ENCODE measurements around the gene COX7B2. TPM values are rescaled to one million over a fixed set of nuclear protein-coding genes. Genes with fewer than 3 reads are reported as not detected.

Gene COX7B2
- total and polyA plus RNA-seq, 12 donors = not detected

DNA sequence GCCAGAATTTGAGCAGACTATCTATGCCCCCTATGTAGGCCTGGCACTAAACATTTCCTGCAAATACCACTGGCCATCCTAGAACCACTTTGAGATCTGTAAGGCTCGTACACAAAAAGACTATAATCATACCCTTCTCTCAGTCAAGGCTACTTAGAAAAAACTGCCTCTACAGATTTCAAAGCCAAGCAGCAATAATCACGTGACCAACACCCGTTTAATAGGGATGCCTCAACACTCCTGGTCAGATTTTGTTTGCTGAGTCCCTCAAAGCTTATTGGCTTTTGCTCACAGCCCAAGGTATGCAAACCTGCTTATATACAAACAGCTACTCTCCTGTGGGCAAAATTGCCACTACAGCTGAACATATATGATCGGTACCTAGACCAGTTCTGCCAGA, 897 bp downstream of the COX7B2 start:
- ATAC-seq = no peak
- H3K27me3 ChIP-seq = no peaks in the 10 kb centered on the region
- peaks cover 0 to 5% (median 0%) of the 10 kb centered on the region in 11 donors for H3K9me3 ChIP-seq
- TF ChIP-seq, protein P1, sequence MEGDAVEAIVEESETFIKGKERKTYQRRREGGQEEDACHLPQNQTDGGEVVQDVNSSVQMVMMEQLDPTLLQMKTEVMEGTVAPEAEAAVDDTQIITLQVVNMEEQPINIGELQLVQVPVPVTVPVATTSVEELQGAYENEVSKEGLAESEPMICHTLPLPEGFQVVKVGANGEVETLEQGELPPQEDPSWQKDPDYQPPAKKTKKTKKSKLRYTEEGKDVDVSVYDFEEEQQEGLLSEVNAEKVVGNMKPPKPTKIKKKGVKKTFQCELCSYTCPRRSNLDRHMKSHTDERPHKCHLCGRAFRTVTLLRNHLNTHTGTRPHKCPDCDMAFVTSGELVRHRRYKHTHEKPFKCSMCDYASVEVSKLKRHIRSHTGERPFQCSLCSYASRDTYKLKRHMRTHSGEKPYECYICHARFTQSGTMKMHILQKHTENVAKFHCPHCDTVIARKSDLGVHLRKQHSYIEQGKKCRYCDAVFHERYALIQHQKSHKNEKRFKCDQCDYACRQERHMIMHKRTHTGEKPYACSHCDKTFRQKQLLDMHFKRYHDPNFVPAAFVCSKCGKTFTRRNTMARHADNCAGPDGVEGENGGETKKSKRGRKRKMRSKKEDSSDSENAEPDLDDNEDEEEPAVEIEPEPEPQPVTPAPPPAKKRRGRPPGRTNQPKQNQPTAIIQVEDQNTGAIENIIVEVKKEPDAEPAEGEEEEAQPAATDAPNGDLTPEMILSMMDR (IDR thresholded peaks at IDR 0.05) = no peak
- no peaks in the 10 kb centered on the region for H3K4me1 ChIP-seq
- H3K36me3 ChIP-seq = no peaks in the 10 kb centered on the region
- intact Hi-C loops (cut with DNase I) = no loop called here
- 78 to 81% methylated on average over 4 of the region's 4 CpGs for WGBS, 2 donors
- no peak overlapping the region for H3K4me3 ChIP-seq
- no peak for DNase-seq
- H3K27ac ChIP-seq = no peak overlapping the region

- H3K9me3 ChIP-seq = no peaks in the 10 kb centered on the region
- intact Hi-C loops (cut with DNase I) = no loop called here
- H3K36me3 ChIP-seq = no peaks in the 10 kb centered on the region
- H3K4me1 ChIP-seq = no peaks in the 10 kb centered on the region
- DNase-seq (no peak), ATAC-seq (no peak)
- TF ChIP-seq, protein P1 (IDR thresholded peaks at IDR 0.05) = no peak
- WGBS, 2 donors = 67 to 68% methylated on average over 1 of the region's 1 CpG
- H3K27me3 ChIP-seq = no peaks in the 10 kb centered on the region
- H3K27ac ChIP-seq = no peak overlapping the region
- H3K4me3 ChIP-seq = no peak overlapping the region
Measured at GRCh38 chr4:46900082-46900481, 9.0 kb downstream of the COX7B2 start.

DNA sequence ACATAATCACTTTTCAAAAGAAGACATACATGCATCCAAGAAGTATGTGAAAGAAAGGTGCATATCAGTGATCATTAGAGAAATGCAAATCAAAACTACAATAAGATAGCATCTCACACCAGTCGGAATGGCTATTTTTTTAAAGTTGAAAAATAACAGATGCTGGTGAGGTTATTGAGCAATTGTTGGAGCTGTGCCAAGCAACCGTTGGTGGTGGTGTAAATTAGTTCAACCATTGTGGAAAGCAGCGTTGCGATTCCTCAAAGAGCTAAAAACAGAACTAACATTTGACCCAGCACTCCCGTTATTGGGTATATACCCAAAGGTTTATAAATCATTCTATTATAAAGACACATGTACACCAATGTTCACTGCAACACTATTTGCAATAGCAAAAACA, 14.2 kb downstream of the COX7B2 start:
- Histone ChIP-seq H3K27ac (no peak overlapping the region), H3K4me3 (no peak overlapping the region), H3K27me3 (peaks cover 0 to 2% (median 0%) of the 10 kb centered on the region in 7 donors), H3K36me3 (no peaks in the 10 kb centered on the region), H3K4me1 (no peaks in the 10 kb centered on the region), H3K9me3 (peaks cover 0 to 6% (median 0%) of the 10 kb centered on the region in 11 donors)
- TF ChIP-seq, protein P1 (IDR thresholded peaks at IDR 0.05) = no peak
- intact Hi-C loops (cut with DNase I) = no loop called here
- no peak for ATAC-seq
- 53 to 55% methylated on average over 5 of the region's 5 CpGs for WGBS, 2 donors
- DNase-seq = no peak

DNA sequence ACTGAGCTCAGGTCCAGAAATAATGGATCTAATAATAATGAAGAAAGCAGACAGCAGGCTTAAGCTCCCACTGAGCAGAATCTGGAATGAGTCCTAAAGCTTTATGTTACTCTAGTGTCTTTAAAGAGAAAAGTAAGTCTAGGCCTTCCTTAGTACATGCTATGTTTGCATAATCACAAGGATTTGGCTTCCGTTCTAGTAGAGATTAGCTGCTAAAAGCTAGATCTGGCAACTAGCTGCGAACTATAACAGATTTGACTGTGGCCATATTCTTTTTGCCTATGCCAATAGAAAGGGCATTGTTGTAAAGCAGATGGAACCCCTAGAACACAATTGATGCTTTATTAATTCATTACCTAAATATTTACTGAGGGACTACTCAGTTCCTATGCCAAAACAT, 19.0 kb downstream of the COX7B2 start:
- Histone ChIP-seq H3K27me3 (peaks cover 0 to 2% (median 0%) of the 10 kb centered on the region in 7 donors), H3K4me3 (no peak overlapping the region), H3K4me1 (no peaks in the 10 kb centered on the region), H3K27ac (no peak overlapping the region), H3K36me3 (no peaks in the 10 kb centered on the region), H3K9me3 (peaks cover 0 to 6% (median 0%) of the 10 kb centered on the region in 11 donors)
- 54 to 67% methylated on average over 2 of the region's 2 CpGs for WGBS, 2 donors
- no peak for ATAC-seq
- TF ChIP-seq, protein P1 (IDR thresholded peaks at IDR 0.05) = no peak
- intact Hi-C loops (cut with DNase I) = no loop called here
- DNase-seq = no peak

Data from heart right ventricle (tissue), 16 donors.